ENCODE measurements around the gene ADAMTS19. TPM values are rescaled to one million over a fixed set of nuclear protein-coding genes. Genes with fewer than 3 reads are reported as not detected.

Gene ADAMTS19
- total RNA-seq, 4 donors from 2014 or later: 0.67 to 3.3 (median 1.3) TPM

DNA sequence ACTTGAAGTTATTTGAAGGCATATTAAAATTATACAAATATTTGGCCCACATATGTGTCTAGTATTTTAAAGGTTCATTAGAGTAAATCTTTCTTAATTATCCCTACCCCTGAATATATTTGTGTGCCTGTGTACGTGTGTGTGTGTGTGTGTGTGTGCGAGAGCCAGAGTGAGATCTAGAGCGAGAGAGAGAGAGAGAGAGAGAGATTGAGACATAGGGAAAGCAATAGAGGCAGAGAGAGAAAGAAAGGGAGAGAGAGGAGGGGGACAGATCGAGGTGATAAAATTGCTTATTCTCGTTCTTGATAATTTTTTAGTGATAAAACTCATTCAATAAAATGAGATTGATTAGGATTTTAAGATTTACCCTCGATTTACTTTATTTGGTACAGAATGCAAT, 47.4 kb downstream of the ADAMTS19 start:
- Histone ChIP-seq H3K36me3 (no peaks in the 10 kb centered on the region), H3K27me3 (no peaks in the 10 kb centered on the region), H3K4me1 (no peaks in the 10 kb centered on the region), H3K27ac (no peak overlapping the region), H3K9me3 (no peaks in the 10 kb centered on the region), H3K4me3 (no peak overlapping the region)
- no peak for DNase-seq
- TF ChIP-seq, protein P1, sequence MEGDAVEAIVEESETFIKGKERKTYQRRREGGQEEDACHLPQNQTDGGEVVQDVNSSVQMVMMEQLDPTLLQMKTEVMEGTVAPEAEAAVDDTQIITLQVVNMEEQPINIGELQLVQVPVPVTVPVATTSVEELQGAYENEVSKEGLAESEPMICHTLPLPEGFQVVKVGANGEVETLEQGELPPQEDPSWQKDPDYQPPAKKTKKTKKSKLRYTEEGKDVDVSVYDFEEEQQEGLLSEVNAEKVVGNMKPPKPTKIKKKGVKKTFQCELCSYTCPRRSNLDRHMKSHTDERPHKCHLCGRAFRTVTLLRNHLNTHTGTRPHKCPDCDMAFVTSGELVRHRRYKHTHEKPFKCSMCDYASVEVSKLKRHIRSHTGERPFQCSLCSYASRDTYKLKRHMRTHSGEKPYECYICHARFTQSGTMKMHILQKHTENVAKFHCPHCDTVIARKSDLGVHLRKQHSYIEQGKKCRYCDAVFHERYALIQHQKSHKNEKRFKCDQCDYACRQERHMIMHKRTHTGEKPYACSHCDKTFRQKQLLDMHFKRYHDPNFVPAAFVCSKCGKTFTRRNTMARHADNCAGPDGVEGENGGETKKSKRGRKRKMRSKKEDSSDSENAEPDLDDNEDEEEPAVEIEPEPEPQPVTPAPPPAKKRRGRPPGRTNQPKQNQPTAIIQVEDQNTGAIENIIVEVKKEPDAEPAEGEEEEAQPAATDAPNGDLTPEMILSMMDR (IDR thresholded peaks at IDR 0.05): no peak
- no peak for TF ChIP-seq POLR2A (IDR thresholded peaks at IDR 0.05)

- Histone ChIP-seq H3K4me1 (no peaks in the 10 kb centered on the region), H3K9me3 (no peaks in the 10 kb centered on the region), H3K4me3 (no peak overlapping the region), H3K36me3 (no peaks in the 10 kb centered on the region), H3K27me3 (no peaks in the 10 kb centered on the region), H3K27ac (no peak overlapping the region)
- TF ChIP-seq, protein P1 (IDR thresholded peaks at IDR 0.05): no peak
- no peak for TF ChIP-seq POLR2A (IDR thresholded peaks at IDR 0.05)
- DNase-seq: no peak
These were observed 48.5 kb downstream of the ADAMTS19 start for GRCh38 chr5:129508606-129509005.

DNA sequence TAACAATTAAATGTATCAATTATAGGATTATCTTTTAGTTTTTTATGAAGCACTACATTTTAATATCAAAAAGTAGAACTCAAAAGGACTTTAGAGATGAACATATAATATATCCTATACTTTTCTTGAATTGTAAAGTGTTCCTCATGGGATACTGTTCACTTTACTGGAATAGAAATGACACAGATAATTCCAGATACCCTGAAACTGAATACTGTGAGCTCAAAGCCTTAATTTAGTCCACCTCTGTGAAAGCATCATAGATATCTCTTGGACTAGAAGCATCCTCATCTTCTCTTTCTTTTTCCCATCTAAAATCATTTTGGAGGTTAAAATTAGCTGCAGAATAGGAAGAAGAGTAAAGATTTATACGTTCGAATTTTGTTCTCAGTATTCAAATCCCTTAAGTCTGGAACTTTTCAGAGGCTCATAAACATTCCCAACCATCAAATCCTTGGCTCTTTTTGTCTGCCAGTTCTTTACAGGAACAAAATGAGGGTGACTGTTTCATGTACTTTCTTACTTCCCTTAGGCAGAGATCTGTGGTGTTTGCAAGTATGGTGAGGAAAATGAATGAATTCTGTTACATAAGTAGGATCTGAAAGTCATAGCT, 49.4 kb downstream of the ADAMTS19 start:
- Histone ChIP-seq H3K4me3 (no peak overlapping the region), H3K27me3 (no peaks in the 10 kb centered on the region), H3K36me3 (no peaks in the 10 kb centered on the region), H3K9me3 (no peaks in the 10 kb centered on the region), H3K4me1 (no peaks in the 10 kb centered on the region), H3K27ac (no peak overlapping the region)
- no peak for DNase-seq
- TF ChIP-seq, protein P1 (IDR thresholded peaks at IDR 0.05): no peak
- TF ChIP-seq POLR2A (IDR thresholded peaks at IDR 0.05): no peak

- no peaks in the 10 kb centered on the region for H3K27me3 ChIP-seq
- no peaks in the 10 kb centered on the region for H3K9me3 ChIP-seq
- DNase-seq: no peak
- no peak for TF ChIP-seq POLR2A (IDR thresholded peaks at IDR 0.05)
- no peaks in the 10 kb centered on the region for H3K36me3 ChIP-seq
- no peak overlapping the region for H3K4me3 ChIP-seq
- H3K4me1 ChIP-seq: no peaks in the 10 kb centered on the region
- H3K27ac ChIP-seq: no peak overlapping the region
These were observed 51.2 kb downstream of the ADAMTS19 start for GRCh38 chr5:129511291-129511690.

DNA sequence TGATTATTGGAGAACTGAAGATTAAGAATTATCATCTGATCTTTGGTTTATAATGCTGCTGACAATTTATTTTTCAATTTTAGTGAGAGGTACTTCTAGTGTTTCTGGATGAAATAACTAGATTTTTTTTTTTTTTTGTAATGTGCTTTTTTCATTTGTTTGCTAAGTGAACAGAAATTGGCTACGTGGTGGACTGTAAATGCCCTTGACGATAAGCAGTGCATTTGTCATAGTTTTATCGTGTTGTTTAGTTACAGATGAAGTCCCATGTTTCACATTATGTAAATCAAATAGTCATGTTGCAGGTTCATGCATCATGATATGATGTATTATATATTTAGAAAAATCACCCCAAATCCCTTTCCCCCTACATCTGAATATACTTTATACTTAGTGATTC, 81.0 kb downstream of the ADAMTS19 start:
- no peaks in the 10 kb centered on the region for H3K9me3 ChIP-seq
- H3K4me3 ChIP-seq: no peak overlapping the region
- DNase-seq: no peak
- no peaks in the 10 kb centered on the region for H3K4me1 ChIP-seq
- no peaks in the 10 kb centered on the region for H3K36me3 ChIP-seq
- TF ChIP-seq POLR2A (IDR thresholded peaks at IDR 0.05): no peak
- TF ChIP-seq, protein P1 (IDR thresholded peaks at IDR 0.05): no peak
- no peak overlapping the region for H3K27ac ChIP-seq
- H3K27me3 ChIP-seq: no peaks in the 10 kb centered on the region

DNA sequence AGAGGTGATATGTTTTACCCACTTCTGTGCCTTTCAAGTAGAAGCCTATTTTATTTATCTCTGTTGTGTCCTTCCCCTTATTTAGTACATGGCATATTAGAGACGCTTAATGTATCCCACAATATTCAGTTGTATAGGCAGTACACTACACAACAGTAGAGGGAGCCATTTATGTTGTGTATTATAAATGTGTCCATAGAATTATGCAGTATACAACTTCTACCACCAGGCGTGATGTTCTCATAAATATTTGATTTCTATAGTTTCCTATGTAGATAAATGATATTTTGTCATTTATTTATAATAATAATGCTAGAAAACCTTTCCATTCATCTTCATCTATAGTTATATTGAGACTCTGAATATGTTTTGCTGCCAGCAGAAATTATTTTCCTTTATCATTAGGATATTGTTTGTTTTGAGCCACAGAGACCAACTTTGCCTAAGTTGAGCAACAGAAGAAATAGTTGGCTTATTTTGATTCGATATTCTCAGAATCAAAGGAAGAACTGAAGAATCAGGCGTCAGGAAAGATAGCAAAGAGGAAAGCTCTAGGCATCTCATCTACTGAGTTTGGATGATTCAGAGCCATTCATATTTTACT, 81.7 kb downstream of the ADAMTS19 start:
- TF ChIP-seq, protein P1 (IDR thresholded peaks at IDR 0.05): peak in 3 of 6 experiments; percentile 17 to 22 (median 19)
- TF ChIP-seq POLR2A (IDR thresholded peaks at IDR 0.05): no peak
- Histone ChIP-seq H3K36me3 (no peaks in the 10 kb centered on the region), H3K27ac (no peak overlapping the region), H3K27me3 (no peaks in the 10 kb centered on the region), H3K9me3 (no peaks in the 10 kb centered on the region), H3K4me1 (no peaks in the 10 kb centered on the region), H3K4me3 (no peak overlapping the region)
- no peak for DNase-seq

Measured in Peyer's patch (tissue), 4 donors.